ENCODE data around the gene WARS2.

DNA sequence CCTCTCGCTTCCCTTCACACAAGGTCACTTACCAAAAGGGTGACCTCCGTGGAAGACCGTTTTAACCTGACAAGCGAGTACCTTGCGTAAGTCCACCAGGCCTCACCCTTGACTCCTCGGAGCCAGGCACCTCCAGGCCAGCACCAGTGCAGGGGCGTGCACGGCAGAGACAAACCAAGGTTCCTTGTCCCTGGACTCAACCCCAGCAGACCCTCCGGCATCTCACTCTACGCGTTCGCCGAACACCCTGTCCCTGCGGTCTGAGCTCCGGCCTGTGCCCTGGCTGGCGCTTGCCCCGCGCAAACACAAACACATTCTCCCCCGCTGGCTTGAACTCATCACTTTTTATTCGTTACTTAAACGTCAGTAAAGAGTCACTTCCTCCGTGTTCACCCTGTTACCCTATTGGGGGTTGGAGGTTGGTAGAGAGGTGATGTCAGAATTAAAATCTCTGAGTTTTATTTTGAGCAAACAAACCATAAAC is 156.9 kb downstream of the WARS2 start:
- no peak for TF ChIP-seq POLR2A (IDR thresholded peaks at IDR 0.05; ENCODE audit: borderline replicate concordance, extremely low read depth, insufficient read depth, insufficient read length)
- TF ChIP-seq, protein P1, sequence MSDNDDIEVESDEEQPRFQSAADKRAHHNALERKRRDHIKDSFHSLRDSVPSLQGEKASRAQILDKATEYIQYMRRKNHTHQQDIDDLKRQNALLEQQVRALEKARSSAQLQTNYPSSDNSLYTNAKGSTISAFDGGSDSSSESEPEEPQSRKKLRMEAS (IDR thresholded peaks at IDR 0.05): no peak
- TF ChIP-seq EZH2 (IDR thresholded peaks at IDR 0.05): no peak
- no peak for TF ChIP-seq POLR2AphosphoS5 (IDR thresholded peaks at IDR 0.05; ENCODE audit: low read depth, low read length)
- TF ChIP-seq, protein P2, sequence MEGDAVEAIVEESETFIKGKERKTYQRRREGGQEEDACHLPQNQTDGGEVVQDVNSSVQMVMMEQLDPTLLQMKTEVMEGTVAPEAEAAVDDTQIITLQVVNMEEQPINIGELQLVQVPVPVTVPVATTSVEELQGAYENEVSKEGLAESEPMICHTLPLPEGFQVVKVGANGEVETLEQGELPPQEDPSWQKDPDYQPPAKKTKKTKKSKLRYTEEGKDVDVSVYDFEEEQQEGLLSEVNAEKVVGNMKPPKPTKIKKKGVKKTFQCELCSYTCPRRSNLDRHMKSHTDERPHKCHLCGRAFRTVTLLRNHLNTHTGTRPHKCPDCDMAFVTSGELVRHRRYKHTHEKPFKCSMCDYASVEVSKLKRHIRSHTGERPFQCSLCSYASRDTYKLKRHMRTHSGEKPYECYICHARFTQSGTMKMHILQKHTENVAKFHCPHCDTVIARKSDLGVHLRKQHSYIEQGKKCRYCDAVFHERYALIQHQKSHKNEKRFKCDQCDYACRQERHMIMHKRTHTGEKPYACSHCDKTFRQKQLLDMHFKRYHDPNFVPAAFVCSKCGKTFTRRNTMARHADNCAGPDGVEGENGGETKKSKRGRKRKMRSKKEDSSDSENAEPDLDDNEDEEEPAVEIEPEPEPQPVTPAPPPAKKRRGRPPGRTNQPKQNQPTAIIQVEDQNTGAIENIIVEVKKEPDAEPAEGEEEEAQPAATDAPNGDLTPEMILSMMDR (IDR thresholded peaks at IDR 0.05 in 2 of 3, conservative IDR thresholded peaks at IDR 0.05 in 1 of 3; ENCODE audit: borderline replicate concordance in 1 of 3, insufficient read depth in 1 of 3, low read depth in 2 of 3, low read length in 2 of 3): no peak
- TF ChIP-seq, protein P3, sequence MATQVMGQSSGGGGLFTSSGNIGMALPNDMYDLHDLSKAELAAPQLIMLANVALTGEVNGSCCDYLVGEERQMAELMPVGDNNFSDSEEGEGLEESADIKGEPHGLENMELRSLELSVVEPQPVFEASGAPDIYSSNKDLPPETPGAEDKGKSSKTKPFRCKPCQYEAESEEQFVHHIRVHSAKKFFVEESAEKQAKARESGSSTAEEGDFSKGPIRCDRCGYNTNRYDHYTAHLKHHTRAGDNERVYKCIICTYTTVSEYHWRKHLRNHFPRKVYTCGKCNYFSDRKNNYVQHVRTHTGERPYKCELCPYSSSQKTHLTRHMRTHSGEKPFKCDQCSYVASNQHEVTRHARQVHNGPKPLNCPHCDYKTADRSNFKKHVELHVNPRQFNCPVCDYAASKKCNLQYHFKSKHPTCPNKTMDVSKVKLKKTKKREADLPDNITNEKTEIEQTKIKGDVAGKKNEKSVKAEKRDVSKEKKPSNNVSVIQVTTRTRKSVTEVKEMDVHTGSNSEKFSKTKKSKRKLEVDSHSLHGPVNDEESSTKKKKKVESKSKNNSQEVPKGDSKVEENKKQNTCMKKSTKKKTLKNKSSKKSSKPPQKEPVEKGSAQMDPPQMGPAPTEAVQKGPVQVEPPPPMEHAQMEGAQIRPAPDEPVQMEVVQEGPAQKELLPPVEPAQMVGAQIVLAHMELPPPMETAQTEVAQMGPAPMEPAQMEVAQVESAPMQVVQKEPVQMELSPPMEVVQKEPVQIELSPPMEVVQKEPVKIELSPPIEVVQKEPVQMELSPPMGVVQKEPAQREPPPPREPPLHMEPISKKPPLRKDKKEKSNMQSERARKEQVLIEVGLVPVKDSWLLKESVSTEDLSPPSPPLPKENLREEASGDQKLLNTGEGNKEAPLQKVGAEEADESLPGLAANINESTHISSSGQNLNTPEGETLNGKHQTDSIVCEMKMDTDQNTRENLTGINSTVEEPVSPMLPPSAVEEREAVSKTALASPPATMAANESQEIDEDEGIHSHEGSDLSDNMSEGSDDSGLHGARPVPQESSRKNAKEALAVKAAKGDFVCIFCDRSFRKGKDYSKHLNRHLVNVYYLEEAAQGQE (IDR thresholded peaks at IDR 0.05; ENCODE audit: low read depth): no peak
- no peak for TF ChIP-seq SIN3A (IDR thresholded peaks at IDR 0.05; ENCODE audit: low read depth)
- TF ChIP-seq TCF7L2 (IDR thresholded peaks at IDR 0.05; ENCODE audit: borderline replicate concordance, extremely low read depth, insufficient read depth, insufficient read length): no peak
- TF ChIP-seq JUND (IDR thresholded peaks at IDR 0.05): no peak
- no peak for TF ChIP-seq ZNF274 (IDR thresholded peaks at IDR 0.05; ENCODE audit: low read depth, low read length)
